NCI-H2107 treated with DMSO at 0.1 percent for 48 hours (cell line): ENCODE measurements around the gene PLXNA2.

ENCODE experiments used
- DNase-seq: peaks from one replicate; lab custom pipeline; 2025; ENCODE audit not compliant: unreplicated experiment; lab: John Stamatoyannopoulos, UW

Gene PLXNA2

DNA sequence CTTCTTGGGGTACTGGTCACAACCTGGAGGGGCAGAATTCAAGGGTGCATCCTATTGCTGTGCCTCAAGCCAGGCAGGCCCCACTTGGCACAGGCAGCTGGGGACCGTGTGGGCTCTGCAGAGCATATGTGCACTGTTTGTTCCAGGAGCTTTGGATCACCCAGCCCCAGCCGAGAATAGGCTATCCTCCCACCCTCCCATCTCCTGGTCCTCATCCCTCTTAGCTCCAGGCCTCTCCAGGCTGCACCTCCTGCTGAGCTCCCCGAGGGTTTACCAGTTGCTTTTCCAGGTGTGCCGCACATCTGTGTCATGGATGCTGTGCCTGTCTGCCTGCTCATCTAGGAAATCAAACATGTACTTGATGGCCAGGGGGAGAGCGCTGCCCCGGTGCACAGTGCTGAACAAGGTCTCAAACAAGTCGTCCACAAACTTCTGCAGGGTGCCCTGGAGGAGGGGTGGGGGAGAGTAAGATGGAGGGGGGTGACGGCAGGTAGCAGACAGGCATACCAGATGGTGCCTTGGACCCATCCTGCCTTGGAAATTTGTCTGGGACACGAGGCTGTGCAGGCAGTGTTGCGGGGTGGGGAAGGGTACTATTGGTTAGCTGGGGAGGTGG, 212.8 kb downstream of the PLXNA2 start:
- no peak for DNase-seq

DNA sequence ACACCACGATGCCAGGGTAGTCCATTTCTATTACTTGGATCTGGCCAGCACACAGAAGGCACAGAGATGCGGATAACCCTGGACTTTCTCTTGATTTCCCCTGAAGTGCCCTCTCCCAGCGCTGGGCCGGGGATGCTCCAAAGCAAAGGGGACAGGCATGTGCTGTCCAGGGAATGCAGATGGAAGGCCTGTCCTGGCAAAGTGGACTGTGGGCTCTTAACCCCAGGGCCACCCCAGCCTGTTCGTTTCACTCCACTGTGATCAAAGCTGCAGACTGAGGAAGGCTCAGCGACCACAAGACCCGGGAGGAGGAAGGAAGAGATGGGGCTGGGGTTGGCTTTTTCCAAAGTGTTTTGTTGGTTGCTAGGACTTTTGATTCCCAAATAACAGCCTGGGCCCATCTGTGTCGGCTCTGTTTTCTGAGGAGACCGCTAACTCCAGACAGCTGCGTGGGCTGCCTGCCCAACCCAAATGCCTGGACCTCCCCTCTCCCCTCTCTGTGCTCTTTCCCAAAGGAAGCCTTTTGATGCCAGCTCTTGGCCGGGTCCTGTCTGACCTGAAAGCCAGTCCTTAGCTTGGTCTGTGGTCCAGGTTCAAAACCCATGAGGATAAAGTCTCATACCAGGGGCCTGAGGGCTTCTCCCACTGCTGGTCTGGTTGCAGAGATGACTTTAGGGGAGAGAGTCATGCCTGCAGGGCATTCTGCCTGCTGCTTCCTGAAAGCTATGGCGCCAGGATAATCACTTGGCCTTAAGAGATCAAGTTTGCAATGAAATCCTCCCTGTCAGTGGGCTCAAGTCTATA, 213.7 kb downstream of the PLXNA2 start:
- no peak for DNase-seq

DNA sequence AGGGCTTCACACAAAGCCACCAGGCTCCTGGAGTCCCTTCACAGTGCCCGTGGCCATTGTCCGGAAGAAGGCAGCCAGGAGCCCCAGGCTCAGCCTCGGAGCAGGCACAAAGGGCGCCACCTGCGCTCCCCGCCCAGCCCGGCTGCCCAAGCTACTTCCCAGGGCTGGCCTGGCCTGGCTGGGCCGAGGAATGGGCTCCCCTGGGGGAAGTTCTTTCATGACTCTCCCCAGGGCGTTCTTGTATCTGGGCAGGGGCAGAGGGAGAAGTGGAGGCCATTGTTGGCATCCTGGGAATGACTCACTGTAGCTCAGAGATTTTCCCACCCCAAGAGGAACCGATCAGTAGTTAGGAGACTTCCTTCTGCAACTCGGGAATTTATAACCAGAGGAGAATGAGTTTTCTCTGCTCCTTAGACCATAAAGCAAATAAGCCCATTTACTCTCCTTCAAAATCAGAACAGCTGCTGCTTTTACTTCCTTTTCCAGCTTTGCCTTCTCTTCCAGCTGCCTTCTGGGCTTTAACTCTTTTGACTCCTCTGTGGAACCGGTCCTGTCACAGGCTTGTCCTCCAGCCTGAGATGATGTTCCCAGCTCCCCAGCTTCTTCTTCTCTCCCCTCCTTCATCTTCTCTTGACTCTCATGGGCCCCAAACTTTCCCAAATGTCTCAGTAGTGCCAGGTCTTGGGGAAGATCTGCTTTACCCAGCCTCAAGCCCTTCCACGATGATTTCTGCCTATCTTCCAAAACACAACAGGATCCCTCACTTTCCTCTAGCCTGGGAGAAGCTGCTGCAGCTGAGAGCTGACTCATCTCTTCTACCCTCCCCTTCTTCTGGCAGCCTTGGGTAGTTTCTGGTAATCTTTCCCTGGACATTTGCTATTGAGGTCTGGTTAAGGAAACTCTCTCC, 214.6 kb downstream of the PLXNA2 start:
- DNase-seq = no peak

DNA sequence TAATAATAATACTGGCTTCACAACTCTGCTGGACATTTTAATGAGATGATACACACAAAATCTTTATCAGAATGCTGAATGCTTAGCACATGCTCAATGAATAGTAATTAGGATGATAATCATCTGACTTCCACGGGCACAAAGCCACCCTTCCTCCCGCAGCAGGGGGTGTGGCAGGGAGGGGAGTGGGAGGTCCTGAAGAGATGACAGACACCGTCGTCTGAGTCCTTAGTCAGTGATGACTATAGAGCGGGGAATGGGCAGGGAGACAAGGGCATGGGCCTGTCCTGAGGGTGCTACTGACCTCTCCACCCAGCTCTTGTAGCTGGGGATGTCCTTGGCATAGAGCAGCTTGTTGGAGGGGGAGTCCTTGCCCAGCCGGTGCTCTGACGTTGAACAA, 215.7 kb downstream of the PLXNA2 start:
- DNase-seq = no peak

DNA sequence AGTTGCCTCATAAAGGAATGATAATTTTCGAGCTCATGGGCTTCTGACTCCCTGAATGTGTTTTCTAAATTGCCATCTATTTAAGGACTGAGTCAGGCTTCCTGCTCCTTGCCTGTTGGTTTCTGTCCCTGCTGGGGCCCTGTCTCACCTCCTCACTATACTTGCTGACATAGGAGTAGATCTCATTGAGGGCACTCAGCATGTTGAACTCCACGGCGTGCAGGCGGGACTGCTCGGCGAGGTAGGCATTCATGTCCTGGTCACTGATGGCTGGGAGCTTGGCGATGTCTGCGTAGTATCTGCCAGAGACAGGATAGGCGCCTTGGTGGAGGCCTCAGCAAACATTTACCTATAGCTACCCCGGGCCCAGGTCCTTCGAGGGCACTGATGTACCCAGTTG, 216.3 kb downstream of the PLXNA2 start:
- no peak for DNase-seq

DNA sequence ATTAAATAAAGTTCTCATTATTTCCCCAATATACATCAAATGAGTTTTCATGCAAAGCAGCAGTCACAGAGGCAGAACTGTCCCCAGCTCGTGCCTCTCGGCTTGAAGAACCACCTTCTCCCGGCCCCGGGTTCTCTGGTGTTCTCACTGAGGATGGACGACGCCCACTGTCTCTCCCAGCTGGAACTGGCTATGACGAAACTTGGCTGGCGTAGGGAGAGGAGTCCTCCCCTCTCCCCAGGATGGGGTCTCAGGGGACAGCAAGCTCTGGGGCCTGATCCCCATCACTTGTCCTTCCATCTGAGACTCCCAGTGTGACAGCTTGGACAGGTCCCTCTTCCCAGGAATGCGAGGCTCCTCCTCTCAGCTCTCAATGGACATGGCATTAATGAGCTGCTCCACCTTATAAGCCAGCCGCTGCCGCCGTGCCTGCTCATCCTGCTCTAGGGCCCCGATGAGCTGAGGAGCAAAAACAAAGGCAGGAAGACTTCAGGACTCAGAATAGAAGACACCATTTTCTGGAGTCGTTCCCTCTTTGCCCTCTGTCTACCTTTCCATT, 217.2 kb downstream of the PLXNA2 start:
- DNase-seq = no peak

DNA sequence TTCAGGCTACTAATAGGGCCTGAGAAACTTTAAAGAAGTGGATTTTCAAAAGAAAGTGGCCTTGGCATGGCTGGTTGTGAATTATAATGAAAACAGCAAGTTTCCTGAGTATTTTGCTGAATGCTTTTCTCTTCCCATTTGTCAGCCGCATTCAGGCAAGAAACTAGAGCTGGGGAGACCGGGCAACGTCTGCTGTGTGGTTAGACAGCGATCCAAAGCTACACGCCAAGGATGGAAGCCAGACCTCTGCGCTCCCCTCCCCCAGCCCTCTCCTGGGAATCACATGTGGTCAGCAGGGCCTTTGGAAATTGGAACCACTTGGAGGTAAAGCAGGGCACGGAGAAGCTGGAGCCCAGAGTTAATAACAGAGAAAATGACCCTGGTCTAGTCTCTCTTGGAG, 219.2 kb downstream of the PLXNA2 start:
- no peak for DNase-seq

DNA sequence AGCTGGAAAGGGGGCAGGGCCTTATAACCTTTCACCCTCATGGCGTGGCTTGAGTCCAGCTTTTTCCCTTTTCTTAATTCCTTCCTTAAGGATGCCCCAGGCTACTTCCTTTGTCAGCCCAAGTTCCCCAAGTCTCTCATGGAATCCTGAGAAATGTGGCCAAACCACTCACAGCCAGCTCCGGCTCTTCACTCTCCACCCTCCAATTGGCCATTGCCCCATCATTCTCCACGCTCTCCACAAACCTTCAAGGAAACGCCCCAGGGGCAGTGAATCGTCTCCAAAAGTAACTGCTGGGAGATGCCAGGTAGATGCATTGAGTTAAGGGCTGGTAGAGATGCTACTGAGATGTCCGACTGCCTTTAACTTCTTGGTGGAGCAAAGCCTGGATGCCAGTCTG, 219.8 kb downstream of the PLXNA2 start:
- DNase-seq = no peak

DNA sequence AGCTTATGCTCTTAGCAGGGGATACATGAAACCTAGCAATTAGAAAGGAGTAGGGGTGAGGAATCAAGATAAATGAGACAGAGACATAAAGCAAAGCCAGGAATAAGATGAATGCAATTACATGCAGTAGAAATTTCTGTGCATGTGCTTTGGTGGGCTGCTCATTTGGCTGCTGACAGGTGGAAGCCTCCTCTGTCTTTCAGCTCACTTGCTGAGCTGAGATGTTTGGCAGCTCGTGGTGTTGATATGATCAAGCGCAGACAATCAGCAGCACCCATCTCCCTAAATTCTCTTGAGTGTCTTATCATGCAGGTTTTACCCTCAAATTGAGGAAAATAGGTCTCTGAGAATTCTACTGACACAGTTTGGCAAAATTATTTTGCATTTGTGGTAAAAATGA, 224.9 kb downstream of the PLXNA2 start:
- peak; percentile 28 for DNase-seq

DNA sequence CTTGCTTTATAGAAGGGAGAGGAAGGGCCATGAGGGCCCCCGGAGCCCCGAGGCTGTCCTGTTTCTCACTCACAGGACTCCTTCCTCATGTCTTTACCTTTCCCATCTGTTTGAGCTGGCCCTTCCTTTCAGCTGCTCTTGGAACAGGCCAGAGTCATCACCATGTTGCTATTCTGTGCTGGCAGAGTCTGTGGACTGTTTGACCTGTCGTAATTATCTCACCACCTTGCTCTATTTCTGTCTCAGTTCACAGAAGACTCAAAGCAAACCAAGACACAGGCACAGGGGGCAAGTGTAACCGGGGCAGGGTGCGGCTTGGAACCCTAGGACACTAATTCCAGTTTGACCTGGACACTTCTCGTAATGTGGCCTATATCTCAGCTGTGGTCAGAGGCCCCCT, 228.9 kb downstream of the PLXNA2 start:
- no peak for DNase-seq

DNA sequence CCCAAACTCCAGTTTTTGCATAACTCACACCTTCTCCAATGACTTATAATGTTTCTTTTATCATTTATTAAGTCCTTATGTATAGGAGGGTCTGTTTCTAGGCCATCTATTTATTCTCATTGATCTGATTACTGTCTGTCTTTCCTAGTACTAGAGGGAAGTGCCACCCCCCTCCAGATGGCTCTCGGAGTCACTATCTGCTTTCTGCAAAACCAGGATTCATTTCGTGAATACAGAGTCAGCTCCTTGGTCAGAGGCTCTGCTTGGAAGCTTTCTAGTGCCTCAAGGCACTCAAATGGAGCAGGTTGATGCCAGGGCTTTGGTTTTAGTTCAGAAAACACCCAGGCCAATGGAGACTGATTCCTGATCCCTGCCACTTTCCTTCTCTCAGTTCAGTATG, 231.0 kb downstream of the PLXNA2 start:
- DNase-seq = no peak

DNA sequence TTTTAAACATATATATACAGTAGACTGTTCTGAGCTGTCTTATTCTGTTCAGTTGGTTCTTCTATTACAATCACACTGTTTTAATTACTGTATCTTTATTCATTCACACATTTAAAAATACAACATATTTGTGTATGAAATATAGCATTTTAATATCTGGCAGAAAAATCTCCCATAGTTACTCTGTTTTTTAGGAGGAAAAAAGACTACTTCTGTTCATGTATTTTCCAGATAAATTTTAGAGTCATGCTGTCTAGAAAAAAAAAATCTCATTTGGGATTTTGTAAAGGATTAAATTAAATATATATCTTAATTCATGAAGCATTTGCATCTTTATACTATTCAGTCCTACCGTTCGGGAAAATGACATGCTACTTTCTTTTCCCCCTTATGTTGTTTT, 231.5 kb downstream of the PLXNA2 start:
- DNase-seq = no peak

DNA sequence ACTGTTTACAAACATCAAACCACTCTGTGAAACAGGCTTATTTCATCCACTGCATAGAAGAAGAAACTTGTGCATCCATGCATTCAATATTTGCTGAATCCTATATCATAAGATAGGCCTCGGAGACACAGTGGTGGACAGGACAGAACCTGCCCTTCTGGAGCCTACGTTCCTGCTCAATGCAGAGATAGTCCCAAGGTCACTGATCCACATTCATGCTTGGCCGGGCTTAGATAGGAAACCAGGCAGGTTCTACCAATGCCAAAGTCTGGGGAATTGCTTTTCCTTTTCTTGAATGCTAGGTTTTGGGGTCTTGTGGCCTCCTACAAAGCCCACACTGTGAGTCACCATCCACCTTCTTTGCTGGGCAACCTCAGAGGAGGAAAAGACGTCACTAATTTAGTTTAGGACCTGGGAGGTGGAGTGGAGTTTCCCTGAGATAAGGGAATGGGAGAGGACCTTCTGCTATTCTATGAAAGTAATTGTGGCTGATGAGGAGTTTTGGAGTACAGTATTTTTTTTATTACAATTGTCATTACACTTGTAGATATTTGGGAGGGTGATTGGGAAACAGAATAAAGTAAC, 233.6 kb downstream of the PLXNA2 start:
- no peak for DNase-seq

DNA sequence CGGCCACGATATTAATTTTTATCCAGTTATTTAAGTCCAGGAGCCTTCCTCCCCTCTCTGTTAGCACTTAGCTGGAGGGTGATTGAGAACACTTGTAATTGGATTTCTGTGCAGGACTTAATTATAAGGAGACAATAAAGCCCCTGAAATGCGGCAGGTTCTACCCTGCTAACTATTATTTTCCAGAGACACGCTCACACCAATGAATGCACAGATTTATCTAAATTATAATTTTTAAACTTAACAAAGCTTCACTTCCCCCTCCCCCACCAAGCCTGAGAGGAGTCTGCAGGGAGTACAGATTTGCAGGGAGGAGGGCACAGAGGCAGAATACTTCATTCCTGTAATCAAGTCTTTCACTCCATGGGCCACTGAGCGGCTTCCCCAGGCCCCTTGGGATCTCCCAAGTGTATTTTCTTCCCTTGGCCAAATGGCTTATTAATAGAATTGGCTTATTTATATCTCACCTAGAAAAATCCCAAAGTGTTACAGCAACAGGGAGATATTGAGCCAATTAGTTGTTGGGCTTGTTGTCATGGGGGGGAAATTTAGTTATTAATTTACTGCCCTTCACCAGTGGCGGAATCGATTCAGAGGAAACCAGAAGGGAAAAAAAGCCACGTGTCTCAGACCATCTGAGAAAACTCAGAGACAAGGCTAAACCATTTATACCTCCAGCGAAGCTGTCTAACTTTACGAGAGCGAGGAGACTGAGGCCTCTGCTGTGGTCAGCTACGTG, 234.3 kb downstream of the PLXNA2 start:
- no peak for DNase-seq

DNA sequence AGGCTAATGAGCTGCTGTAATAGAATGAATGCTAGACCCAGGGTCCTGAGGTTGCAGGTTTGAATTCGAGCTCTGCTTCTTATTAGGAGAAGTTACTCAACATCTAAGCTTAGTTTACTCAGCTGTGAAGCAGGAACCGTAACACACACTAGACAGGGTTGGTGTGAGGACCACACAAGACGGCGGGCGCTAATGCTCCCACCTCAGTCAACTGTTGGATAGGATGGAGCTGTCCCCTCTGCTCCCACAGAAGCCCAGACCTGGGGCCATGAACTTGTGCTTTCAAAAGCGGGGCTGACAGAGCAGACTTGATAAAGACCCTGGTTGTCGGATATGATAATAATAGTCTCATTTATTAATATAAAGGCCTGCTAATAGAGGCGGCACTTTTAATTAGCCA, 234.9 kb downstream of the PLXNA2 start:
- DNase-seq = no peak

DNA sequence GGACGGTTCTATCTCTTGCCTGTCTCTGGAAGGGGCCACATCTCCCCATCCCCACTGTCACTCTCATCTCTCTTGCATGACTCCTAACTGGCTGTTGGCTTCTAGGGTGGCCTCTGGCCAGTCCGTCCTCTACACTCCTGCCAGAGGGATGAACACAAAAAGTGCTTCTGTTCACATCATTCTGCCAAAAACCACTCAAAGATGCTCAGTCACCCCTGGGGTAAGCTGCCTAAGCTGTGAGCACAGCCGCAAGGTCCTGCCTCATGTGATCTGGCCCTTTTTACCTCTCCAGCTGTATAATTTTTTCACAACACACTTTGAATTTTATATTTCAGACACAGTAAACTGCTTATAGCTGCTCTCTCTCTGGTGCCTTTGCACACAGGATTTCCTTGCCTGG, 235.7 kb downstream of the PLXNA2 start:
- DNase-seq = no peak

DNA sequence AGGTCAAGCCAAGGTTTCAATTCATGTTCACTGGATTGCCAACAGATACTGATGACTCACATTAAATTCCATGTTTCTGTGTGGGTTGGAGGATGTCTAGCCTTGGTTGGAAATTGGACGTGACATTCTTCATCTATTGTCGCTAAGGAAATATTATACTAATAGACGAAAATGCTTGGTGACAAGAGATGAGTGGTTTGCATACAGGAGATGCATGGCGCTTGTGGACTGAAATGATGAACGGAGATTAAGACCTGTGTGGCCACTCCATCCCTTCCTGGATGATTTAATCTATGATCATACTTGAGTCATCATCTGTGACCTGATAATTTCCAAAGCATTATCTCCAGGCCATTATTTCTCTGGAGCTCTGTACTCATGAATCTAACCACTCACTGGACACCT, 236.2 kb downstream of the PLXNA2 start:
- DNase-seq = no peak

DNA sequence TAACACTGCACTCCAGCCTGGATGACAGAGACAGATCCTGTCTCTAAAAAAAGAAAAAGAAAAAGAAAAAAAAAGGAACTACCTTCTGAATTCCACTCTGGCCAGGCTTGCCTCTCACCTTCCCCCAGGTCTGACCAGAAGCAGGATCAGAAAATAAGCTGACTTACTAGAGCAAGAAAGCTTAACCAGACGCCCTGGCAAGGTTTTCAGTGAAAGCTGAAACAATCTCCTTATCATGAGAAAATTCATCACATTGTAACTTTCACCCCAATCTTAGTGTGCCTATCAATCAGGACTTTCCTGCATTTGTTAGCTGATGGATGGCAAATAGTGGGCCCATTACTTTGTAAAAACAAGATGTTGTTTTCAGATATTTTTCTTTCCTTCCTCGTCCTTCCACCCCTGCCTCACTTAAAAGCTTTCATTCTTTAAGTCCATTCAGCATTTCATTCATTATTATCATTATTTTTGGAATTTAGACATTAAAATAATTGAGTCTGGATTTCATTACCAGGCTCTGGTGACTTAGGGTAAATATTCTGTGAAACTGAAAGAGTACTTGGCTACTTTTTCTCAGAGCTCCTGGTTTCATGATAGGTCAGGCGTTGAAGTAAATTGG, 236.8 kb downstream of the PLXNA2 start:
- DNase-seq = no peak

DNA sequence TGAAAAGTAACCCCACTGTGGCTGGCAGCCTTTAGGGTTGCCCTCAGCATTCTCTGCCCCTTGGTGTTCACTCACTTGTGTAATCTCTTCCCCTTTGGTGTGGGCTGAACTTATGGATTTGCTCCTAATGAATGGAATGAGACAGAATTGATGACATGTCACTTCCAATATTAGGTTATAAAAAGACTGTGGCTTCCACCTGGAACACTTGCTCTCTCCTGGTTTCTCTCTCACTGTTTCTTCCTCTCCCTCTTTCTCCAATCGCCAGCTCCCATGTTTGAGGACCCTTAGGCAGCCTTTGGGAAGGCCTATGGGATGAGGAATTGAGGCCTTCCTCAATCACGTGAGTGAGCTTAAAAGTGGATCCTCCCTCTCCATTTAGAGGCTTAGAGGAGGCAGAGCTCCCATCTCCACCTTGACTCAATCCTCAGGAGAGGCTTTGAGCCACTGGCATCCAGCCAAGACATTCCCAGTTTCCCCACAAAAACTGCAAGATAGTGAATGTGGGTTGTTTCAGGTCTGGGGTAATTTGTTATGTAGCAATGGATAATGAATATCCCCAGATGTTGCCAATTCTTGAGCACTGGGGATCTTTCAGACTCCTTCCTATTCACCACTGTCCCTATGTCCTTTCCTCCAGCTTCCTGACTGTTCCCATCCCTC, 237.8 kb downstream of the PLXNA2 start:
- DNase-seq = no peak

DNA sequence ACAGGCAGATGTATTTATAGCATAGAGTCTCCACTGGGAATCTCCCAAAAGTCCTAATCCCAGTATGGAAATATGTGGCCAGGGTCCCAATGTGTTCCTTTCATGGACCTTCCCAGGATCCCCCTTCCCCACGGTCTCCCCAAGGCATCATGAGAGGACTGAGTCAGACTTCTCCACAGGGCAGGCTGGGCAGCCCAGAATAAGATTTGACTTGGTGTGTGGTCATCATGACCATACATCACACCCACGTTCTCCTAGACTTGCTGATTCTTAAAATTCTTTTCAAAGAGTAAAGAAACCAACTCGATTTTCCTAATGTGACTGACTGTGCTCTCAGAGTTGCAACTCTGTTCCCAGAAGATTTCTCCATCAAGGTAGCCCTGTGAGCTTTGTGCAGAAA, 239.3 kb downstream of the PLXNA2 start:
- no peak for DNase-seq
